NCI-H2227 (cell line): ENCODE results near the gene PCDHGB2.
"Not testable (repeated sequence)": the region's sequence is repeated elsewhere in the genome, so short reads cannot be mapped to it uniquely, and the experiment has no call there.

ENCODE experiments used
- DNase-seq: peaks from one replicate; lab custom pipeline; 2025; ENCODE audit not compliant: unreplicated experiment; lab: John Stamatoyannopoulos, UW

The PCDHGB2 gene

GRCh38 chr5:141349917-141350619, 9.7 kb upstream of the PCDHGB2 start, which contains the start of gene PCDHGB1:
Gene PCDHGB1 (plus strand): TSS chr5:141350099. CDS start chr5:141350261, 162 bp downstream.
- peak; percentile 71 for DNase-seq

GRCh38 chr5:141351591-141351990, 8.2 kb upstream of the PCDHGB2 start:
- no peak for DNase-seq

GRCh38 chr5:141354900-141355469, 4.8 kb upstream of the PCDHGB2 start, which contains the start of gene PCDHGA4:
Gene PCDHGA4 (plus strand): TSS chr5:141355021. CDS start chr5:141355108, 87 bp downstream.
- DNase-seq, result no peak

GRCh38 chr5:141355641-141356040, 4.2 kb upstream of the PCDHGB2 start:
- DNase-seq, result no peak

GRCh38 chr5:141356133-141356532, 3.7 kb upstream of the PCDHGB2 start:
- DNase-seq, result no peak

GRCh38 chr5:141356950-141357349, 2.8 kb upstream of the PCDHGB2 start:
- DNase-seq, result no peak

GRCh38 chr5:141360685-141361084, 891 bp downstream of the PCDHGB2 start:
- DNase-seq, result no peak

- no peak for DNase-seq
These were observed 2.9 kb downstream of the PCDHGB2 start for GRCh38 chr5:141362719-141363118.

GRCh38 chr5:141363952-141364660, 4.3 kb downstream of the PCDHGB2 start, which contains the start of gene PCDHGA5:
Gene PCDHGA5 (plus strand): TSS chr5:141364162. CDS start chr5:141364331, 169 bp downstream.
- no peak for DNase-seq

GRCh38 chr5:141366016-141366896, 6.5 kb downstream of the PCDHGB2 start:
- no peak for DNase-seq

GRCh38 chr5:141369994-141370848, 10.4 kb downstream of the PCDHGB2 start, which contains the start of gene PCDHGB3:
Gene PCDHGB3 (plus strand): TSS chr5:141370242. CDS start chr5:141370395, 153 bp downstream.
- no peak for DNase-seq

- no peak for DNase-seq
These were observed 12.0 kb downstream of the PCDHGB2 start for GRCh38 chr5:141371572-141372475.

GRCh38 chr5:141373673-141374317, 14.0 kb downstream of the PCDHGB2 start, which contains the start of gene PCDHGA6:
Gene PCDHGA6 (plus strand): TSS chr5:141373891. CDS start chr5:141374084, 193 bp downstream.
- no peak for DNase-seq

GRCh38 chr5:141374627-141375026, 14.8 kb downstream of the PCDHGB2 start:
- DNase-seq, result no peak

GRCh38 chr5:141375444-141376155, 15.8 kb downstream of the PCDHGB2 start:
- not testable (repeated sequence) for DNase-seq

GRCh38 chr5:141382469-141383294, 22.9 kb downstream of the PCDHGB2 start, which contains the start of gene PCDHGA7:
Gene PCDHGA7 (plus strand): TSS chr5:141382742. CDS start chr5:141382900, 158 bp downstream.
- DNase-seq, result peak; percentile 50
